Heart left ventricle (tissue), 16 donors: ENCODE results near the gene DNAJA4. TPM values are rescaled to one million over a fixed set of nuclear protein-coding genes. Genes with fewer than 3 reads are reported as not detected.
A peak's percentile ranks its signal among the peaks of the same experiment; 100 is the strongest.

ENCODE experiments used
- ATAC-seq, 4 donors: fragments of 200-7000 bp; cut with Tn5 transposase; one replicate each; pipeline ENCODE4 v1.9.1; 2020 to 2022; ENCODE audit warnings: moderate library complexity in 4 of 4, mild to moderate bottlenecking in 3 of 4, moderate number of reproducible peaks in 1 of 4
- DNase-seq, 5 donors: peaks; one replicate each; pipeline ENCODE4 v3.0.0-alpha.2; 2020
- H3K27ac ChIP-seq, 12 donors: fragments of 200-600 bp; sonication (generic) in 4 of 12; one replicate each; pipeline versions ENCODE4 v1.5.0 to v1.8.0; 2016 to 2022; ENCODE audit warnings: mild to moderate bottlenecking in 2 of 12
- H3K27me3 ChIP-seq, 9 donors: fragments of 200-600 bp; sonication (generic) in 2 of 9; one replicate each; pipeline versions ENCODE4 v1.5.1 to v1.8.0; 2016 to 2022; ENCODE audit warnings: mild to moderate bottlenecking in 3 of 9
- H3K36me3 ChIP-seq, 9 donors: fragments of 200-600 bp; sonication (generic) in 2 of 9; one replicate each; pipeline versions ENCODE4 v1.5.0 to v1.8.0; 2018 to 2022; ENCODE audit warnings: mild to moderate bottlenecking in 2 of 9
- H3K4me1 ChIP-seq, 12 donors: fragments of 200-600 bp; sonication (generic) in 4 of 12; one replicate each; pipeline versions ENCODE4 v1.5.0 to v1.8.0; 2016 to 2022; ENCODE audit warnings: mild to moderate bottlenecking in 3 of 12
- H3K4me3 ChIP-seq, 12 donors: fragments of 200-600 bp; sonication (generic) in 4 of 12; one replicate each; pipeline versions ENCODE4 v1.5.0 to v1.8.0; 2017 to 2022; ENCODE audit warnings: mild to moderate bottlenecking in 9 of 12, moderate library complexity in 4 of 12
- H3K9me3 ChIP-seq, 12 donors: fragments of 200-600 bp; sonication (generic) in 4 of 12; one replicate each; pipeline versions ENCODE4 v1.5.0 to v1.8.0; 2016 to 2022; ENCODE audit warnings: mild to moderate bottlenecking in 1 of 12
- POLR2A ChIP-seq, 2 donors: fragments of 450-650 bp; IDR thresholded peaks; one replicate each; pipeline ENCODE4 v1.6.1; 2017; ENCODE audit warnings: antibody characterized with exemption in 2 of 2, mild to moderate bottlenecking in 2 of 2, moderate library complexity in 2 of 2
- WGBS, 4 donors: extraction: QIAGEN DNeasy Blood & Tissue Kit in 2 of 4; methylation state at CpG; one replicate each; pipeline versions ENCODE4 v1.1.5 to v1.1.7; 2013 to 2018; 5-methylcytosine and 5-hydroxymethylcytosine counted together
- intact Hi-C, 10 donors: fragments of 100-400 bp; cut with DNase I; formaldehyde crosslinking; loops; one replicate each; pipeline versions ENCODE4 v1.11.1 to v1.14.2; 2022
- polyA plus RNA-seq, 2 donors: library from polyadenylated mRNA; stranded (reverse); fragments of 200-250 nt; gene quantifications; one replicate each; pipeline ENCODE4 v1.2.3, GENCODE V29; 2013
- total RNA-seq, 9 donors: library from RNA; depleted of rRNA in 2 of 9; stranded (reverse); fragments of >200 nt in 2 of 9; fragmentation: NEBNext Ultra II Directional in 3 of 9; extraction: Animal tissue kit (Norgen Biotek cat#: 25700) in 3 of 9; gene quantifications; one replicate each; pipeline versions ENCODE4 v1.1.0 to v1.2.4, GENCODE V29; 2016 to 2023
- TF ChIP-seq, protein P1 (sequence below), 12 donors: fragments of 200-600 bp; sonication (generic) in 4 of 12; IDR thresholded peaks; one replicate each; pipeline versions ENCODE4 v1.5.0 to v1.8.0; 2018 to 2022; ENCODE audit warnings: antibody characterized with exemption in 12 of 12, mild to moderate bottlenecking in 5 of 12
- donor health status: ischemic (EF 13 %, LVEDD 7.1; RV severe dilation, severe dysfunction).
- donor health status: healthy with polysubstance abuse.
- donor health status: DM: no; HTN: yes; CAD: no.
- donor health status: DM: no; HTN: no; CAD: no.
- donor health status: ischemic (EF 25% LVEDD 6.9; RV normal size, moderate dysfunction).
- donor health status: ischemic (EF 25% LVEDD 5.7; RV mildly dilated, moderate dysfunction).
- donor health status: healthy.
- donor health status: DM: yes; HTN: yes; CAD: no.
- donor health status: ischemic (EF 35%, LVEDD 5.7; RV mildly dilated, moderate dysfunction).
- donor health status: nonischemic (EF 11% LVEDD 7.7; RV severe dilation, severe dysfunction).
- donor health status: DM: yes; HTN: yes; CAD: no.
- donor health status: PGD.
- donor health status: ischemic (EF 29% LVEDD 5.4; RV normal size, mild dysfunction).
- donor health status: nonischemic (EF 23%, LVEDD 6.1; RV moderate dilation, normal function).

The DNAJA4 gene
- total and polyA plus RNA-seq, 11 donors, result 62.3 to 503 (median 94.6) TPM

DNA sequence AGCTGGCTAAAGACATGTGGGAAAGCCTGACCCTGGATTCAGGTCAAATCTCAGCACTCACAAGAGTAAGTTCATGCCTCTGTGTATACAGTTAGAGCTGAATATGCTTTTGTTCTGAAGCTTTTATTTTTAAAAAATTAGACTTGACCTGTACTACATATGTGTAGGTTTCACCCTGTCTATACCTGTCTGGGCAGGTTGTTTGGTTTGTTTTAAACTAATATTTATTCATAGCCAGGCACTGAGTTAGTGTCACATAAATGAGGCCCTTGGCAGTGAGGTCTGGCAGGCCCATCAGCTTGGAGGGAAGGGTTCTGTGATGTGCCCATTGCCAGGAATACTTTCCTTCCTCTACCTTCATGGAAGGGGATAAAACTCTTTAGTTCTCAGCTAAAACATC is 1.9 kb downstream of the DNAJA4 start:
- H3K4me3 ChIP-seq, result peak overlapping the region in 10 of 12 donors; percentile 10 to 83 (median 32)
- H3K9me3 ChIP-seq, result no peaks in the 10 kb centered on the region
- intact Hi-C loops, result no loop called here
- no peaks in the 10 kb centered on the region for H3K27me3 ChIP-seq
- TF ChIP-seq POLR2A (IDR thresholded peaks at IDR 0.05), result no peak
- TF ChIP-seq, protein P1, sequence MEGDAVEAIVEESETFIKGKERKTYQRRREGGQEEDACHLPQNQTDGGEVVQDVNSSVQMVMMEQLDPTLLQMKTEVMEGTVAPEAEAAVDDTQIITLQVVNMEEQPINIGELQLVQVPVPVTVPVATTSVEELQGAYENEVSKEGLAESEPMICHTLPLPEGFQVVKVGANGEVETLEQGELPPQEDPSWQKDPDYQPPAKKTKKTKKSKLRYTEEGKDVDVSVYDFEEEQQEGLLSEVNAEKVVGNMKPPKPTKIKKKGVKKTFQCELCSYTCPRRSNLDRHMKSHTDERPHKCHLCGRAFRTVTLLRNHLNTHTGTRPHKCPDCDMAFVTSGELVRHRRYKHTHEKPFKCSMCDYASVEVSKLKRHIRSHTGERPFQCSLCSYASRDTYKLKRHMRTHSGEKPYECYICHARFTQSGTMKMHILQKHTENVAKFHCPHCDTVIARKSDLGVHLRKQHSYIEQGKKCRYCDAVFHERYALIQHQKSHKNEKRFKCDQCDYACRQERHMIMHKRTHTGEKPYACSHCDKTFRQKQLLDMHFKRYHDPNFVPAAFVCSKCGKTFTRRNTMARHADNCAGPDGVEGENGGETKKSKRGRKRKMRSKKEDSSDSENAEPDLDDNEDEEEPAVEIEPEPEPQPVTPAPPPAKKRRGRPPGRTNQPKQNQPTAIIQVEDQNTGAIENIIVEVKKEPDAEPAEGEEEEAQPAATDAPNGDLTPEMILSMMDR (IDR thresholded peaks at IDR 0.05), result no peak
- peaks cover 0 to 39% (median 17%) of the 10 kb centered on the region in 12 donors for H3K4me1 ChIP-seq
- ATAC-seq, result peak in 1 of 4 donors; percentile 2
- H3K36me3 ChIP-seq, result peaks cover 0 to 12% (median 7%) of the 10 kb centered on the region in 9 donors
- DNase-seq, result no peak
- peak overlapping the region; percentile 41 to 96 (median 87) for H3K27ac ChIP-seq

DNA sequence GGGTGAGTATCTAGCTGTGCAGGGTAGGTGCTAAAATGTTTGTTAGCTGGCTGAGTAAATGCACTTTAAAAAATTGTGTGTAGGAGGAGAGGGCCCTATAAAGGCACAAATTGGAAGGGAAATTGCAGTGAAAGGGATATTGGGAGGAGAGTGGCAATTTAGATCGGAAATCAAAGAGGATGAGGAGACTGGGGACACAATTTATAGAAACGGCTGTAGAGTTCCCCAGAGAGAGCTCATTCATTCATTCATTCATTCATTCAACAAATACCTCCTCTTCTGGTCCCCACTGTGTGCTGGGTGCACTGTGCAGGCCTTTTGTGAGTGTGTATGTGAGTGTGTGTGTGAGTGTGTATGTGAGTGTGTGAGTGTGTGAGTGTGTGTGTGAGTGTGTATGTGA is 2.4 kb downstream of the DNAJA4 start:
- WGBS, 4 donors, result 47 to 60% (median 50%) methylated on average over 2 of the region's 2 CpGs
- peak overlapping the region in 10 of 12 donors; percentile 10 to 83 (median 32) for H3K4me3 ChIP-seq
- TF ChIP-seq, protein P1 (IDR thresholded peaks at IDR 0.05), result no peak
- no peak for TF ChIP-seq POLR2A (IDR thresholded peaks at IDR 0.05)
- no peaks in the 10 kb centered on the region for H3K27me3 ChIP-seq
- DNase-seq (no peak), ATAC-seq (no peak)
- H3K9me3 ChIP-seq, result no peaks in the 10 kb centered on the region
- peaks cover 0 to 18% (median 12%) of the 10 kb centered on the region in 9 donors for H3K36me3 ChIP-seq
- H3K4me1 ChIP-seq, result peaks cover 0 to 39% (median 17%) of the 10 kb centered on the region in 12 donors
- H3K27ac ChIP-seq, result peak overlapping the region; percentile 41 to 96 (median 87)
- intact Hi-C loops, result no loop called here

- no peak for TF ChIP-seq POLR2A (IDR thresholded peaks at IDR 0.05)
- TF ChIP-seq, protein P1 (IDR thresholded peaks at IDR 0.05), result no peak
- no peaks in the 10 kb centered on the region for H3K27me3 ChIP-seq
- DNase-seq, result no peak
- no peak overlapping the region for H3K4me3 ChIP-seq
- no peak overlapping the region for H3K27ac ChIP-seq
- no peak for ATAC-seq
- H3K4me1 ChIP-seq, result peaks cover 0 to 14% (median 3%) of the 10 kb centered on the region in 12 donors
- WGBS, 4 donors, result 58 to 62% (median 59%) methylated on average over 2 of the region's 2 CpGs
- H3K36me3 ChIP-seq, result peaks cover 0 to 71% (median 53%) of the 10 kb centered on the region in 9 donors
- intact Hi-C loops, result loop anchor here in 1 of 10 donors (10.0 kb wide), 1 partner anchor 62 kb away; no protein-coding TSS in a partner anchor
- no peaks in the 10 kb centered on the region for H3K9me3 ChIP-seq
These were observed 8.0 kb downstream of the DNAJA4 start for GRCh38 chr15:78272316-78272715.

- TF ChIP-seq, protein P1 (IDR thresholded peaks at IDR 0.05), result no peak
- no peak for TF ChIP-seq POLR2A (IDR thresholded peaks at IDR 0.05)
- H3K9me3 ChIP-seq, result no peaks in the 10 kb centered on the region
- intact Hi-C loops, result loop anchor here in 1 of 10 donors (10.0 kb wide), 1 partner anchor 62 kb away; no protein-coding TSS in a partner anchor
- WGBS, 4 donors, result 88 to 92% (median 90%) methylated on average over 3 of the region's 3 CpGs
- H3K27ac ChIP-seq, result no peak overlapping the region
- peaks cover 0 to 75% (median 58%) of the 10 kb centered on the region in 9 donors for H3K36me3 ChIP-seq
- no peak for DNase-seq
- no peaks in the 10 kb centered on the region for H3K27me3 ChIP-seq
- no peak for ATAC-seq
- H3K4me3 ChIP-seq, result no peak overlapping the region
- H3K4me1 ChIP-seq, result peaks cover 0 to 17% (median 4%) of the 10 kb centered on the region in 12 donors
These were observed 8.4 kb downstream of the DNAJA4 start for GRCh38 chr15:78272776-78273175.
